ENCODE measurements around the gene UBTFL1. TPM values are rescaled to one million over a fixed set of nuclear protein-coding genes. Genes with fewer than 3 reads are reported as not detected.

The UBTFL1 gene
- total and polyA plus RNA-seq, 2 donors from 2014 or later, result not detected

DNA sequence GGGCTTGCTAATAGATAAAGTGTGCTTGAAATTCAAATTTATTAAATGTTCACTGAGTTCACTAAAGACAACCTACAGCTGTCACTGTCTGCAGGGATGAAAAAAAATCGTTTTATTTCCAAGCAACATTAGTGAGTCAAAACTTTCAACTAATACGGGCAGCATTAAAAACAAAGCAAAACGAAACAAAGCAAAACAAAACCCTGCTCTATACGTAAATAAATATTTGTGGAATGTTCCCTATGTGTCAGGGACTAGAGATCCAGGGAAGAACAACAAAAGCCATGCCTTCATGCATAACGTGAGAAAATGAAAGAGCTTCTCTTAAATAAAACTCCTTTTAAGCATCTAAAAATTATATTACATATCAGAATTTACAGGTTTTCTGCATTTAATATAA is 49.3 kb downstream of the UBTFL1 start:
- no peaks in the 10 kb centered on the region for H3K27me3 ChIP-seq (ENCODE audit: control insufficient read depth, insufficient read depth, low read length)
- H3K4me1 ChIP-seq (ENCODE audit: control insufficient read depth in 2 of 3, insufficient read depth in 2 of 3, low read depth in 1 of 3, low read length in 3 of 3), result no peaks in the 10 kb centered on the region
- TF ChIP-seq, protein P1, sequence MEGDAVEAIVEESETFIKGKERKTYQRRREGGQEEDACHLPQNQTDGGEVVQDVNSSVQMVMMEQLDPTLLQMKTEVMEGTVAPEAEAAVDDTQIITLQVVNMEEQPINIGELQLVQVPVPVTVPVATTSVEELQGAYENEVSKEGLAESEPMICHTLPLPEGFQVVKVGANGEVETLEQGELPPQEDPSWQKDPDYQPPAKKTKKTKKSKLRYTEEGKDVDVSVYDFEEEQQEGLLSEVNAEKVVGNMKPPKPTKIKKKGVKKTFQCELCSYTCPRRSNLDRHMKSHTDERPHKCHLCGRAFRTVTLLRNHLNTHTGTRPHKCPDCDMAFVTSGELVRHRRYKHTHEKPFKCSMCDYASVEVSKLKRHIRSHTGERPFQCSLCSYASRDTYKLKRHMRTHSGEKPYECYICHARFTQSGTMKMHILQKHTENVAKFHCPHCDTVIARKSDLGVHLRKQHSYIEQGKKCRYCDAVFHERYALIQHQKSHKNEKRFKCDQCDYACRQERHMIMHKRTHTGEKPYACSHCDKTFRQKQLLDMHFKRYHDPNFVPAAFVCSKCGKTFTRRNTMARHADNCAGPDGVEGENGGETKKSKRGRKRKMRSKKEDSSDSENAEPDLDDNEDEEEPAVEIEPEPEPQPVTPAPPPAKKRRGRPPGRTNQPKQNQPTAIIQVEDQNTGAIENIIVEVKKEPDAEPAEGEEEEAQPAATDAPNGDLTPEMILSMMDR (IDR thresholded peaks at IDR 0.05; ENCODE audit: borderline replicate concordance, extremely low read depth, insufficient read depth), result no peak
- H3K36me3 ChIP-seq (ENCODE audit: control insufficient read depth in 2 of 3, insufficient read depth in 3 of 3, low read length in 3 of 3), result no peaks in the 10 kb centered on the region
- peak overlapping the region in 2 of 3 donors; percentile 29 to 83 for H3K9ac ChIP-seq (ENCODE audit: low read length in 3 of 3)
- peak overlapping the region; percentile 67 to 85 (median 70) for H3K4me3 ChIP-seq (ENCODE audit: low read length in 3 of 3)
- DNase-seq, result no peak
- intact Hi-C loops (cut with DNase I), result no loop called here
- no peak overlapping the region for H3K27ac ChIP-seq (ENCODE audit: low read depth in 2 of 2, low read length in 2 of 2)
- no peak for FAIRE-seq
- H3K9me3 ChIP-seq (ENCODE audit: control insufficient read depth in 2 of 3, insufficient read depth in 1 of 3, low read length in 3 of 3), result no peaks in the 10 kb centered on the region

Other genes with a start within 250 kb of the UBTFL1 start
- gene TRIM64B, start 207.5 kb upstream of the UBTFL1 start, total RNA-seq, result not detected
- gene TRIM64B, start 207.5 kb upstream of the UBTFL1 start, polyA plus RNA-seq (ENCODE audit: insufficient read depth, low read depth, low replicate concordance), result not detected
- not detected for gene TRIM49D1, start 163.7 kb upstream of the UBTFL1 start, total RNA-seq
- not detected for gene TRIM49D1, start 163.7 kb upstream of the UBTFL1 start, polyA plus RNA-seq (ENCODE audit: insufficient read depth, low read depth, low replicate concordance)
- not detected for gene TRIM49D2, start 161.9 kb upstream of the UBTFL1 start, total RNA-seq
- not detected for gene TRIM49D2, start 161.9 kb upstream of the UBTFL1 start, polyA plus RNA-seq (ENCODE audit: insufficient read depth, low read depth, low replicate concordance)
- gene TRIM64, start 119.9 kb upstream of the UBTFL1 start, total RNA-seq, result not detected
- gene TRIM64, start 119.9 kb upstream of the UBTFL1 start, polyA plus RNA-seq (ENCODE audit: insufficient read depth, low read depth, low replicate concordance), result not detected
- not detected for gene TRIM49C, start 54.8 kb upstream of the UBTFL1 start, total RNA-seq
- gene TRIM49C, start 54.8 kb upstream of the UBTFL1 start, polyA plus RNA-seq (ENCODE audit: insufficient read depth, low read depth, low replicate concordance), result not detected
- 2.0 TPM for gene NAALAD2, start 48.7 kb downstream of the UBTFL1 start, total RNA-seq
- 1.5 TPM for gene NAALAD2, start 48.7 kb downstream of the UBTFL1 start, polyA plus RNA-seq (ENCODE audit: insufficient read depth, low read depth, low replicate concordance)
- 21.7 TPM for gene CHORDC1, start 137.1 kb downstream of the UBTFL1 start, total RNA-seq
- gene CHORDC1, start 137.1 kb downstream of the UBTFL1 start, polyA plus RNA-seq (ENCODE audit: insufficient read depth, low read depth, low replicate concordance), result 12.3 TPM

Measured in kidney (tissue), 14 donors.